HL-60/S4 treated with retinoic acid at 250 ng/mL for 4 days and 3 days (cell line): ENCODE data around the gene ITPRIP.

Source experiments
- in situ Hi-C: fragments of 300-500 bp; cut with MboI; formaldehyde crosslinking; loops from 2 replicates; pipeline ENCODE4 v1.7.0; 2022; ENCODE audit warnings: low sequenced_read_pairs

ITPRIP gene

GRCh38 chr10:104288355-104288754 lies 49.9 kb downstream of the ITPRIP start:
- in situ Hi-C loops, result no loop called here

- in situ Hi-C loops, result no loop called here
Measured at GRCh38 chr10:104286939-104287338, 51.3 kb downstream of the ITPRIP start.

- in situ Hi-C loops, result no loop called here
Measured at GRCh38 chr10:104284846-104285245, 53.4 kb downstream of the ITPRIP start.

- in situ Hi-C loops, result no loop called here
Measured at GRCh38 chr10:104281694-104282093, 56.6 kb downstream of the ITPRIP start.

- in situ Hi-C loops, result no loop called here
Measured at GRCh38 chr10:104279550-104280259, 58.6 kb downstream of the ITPRIP start.

GRCh38 chr10:104277785-104278184 lies 60.5 kb downstream of the ITPRIP start:
- in situ Hi-C loops, result no loop called here

GRCh38 chr10:104276192-104276591 lies 62.1 kb downstream of the ITPRIP start:
- in situ Hi-C loops, result no loop called here

- in situ Hi-C loops, result no loop called here
Measured at GRCh38 chr10:104274762-104275721, 63.2 kb downstream of the ITPRIP start.

GRCh38 chr10:104273899-104274575 lies 64.2 kb downstream of the ITPRIP start:
- in situ Hi-C loops, result no loop called here

GRCh38 chr10:104273286-104273685 lies 65.0 kb downstream of the ITPRIP start:
- in situ Hi-C loops, result no loop called here

- in situ Hi-C loops, result no loop called here
Measured at GRCh38 chr10:104268713-104269645, 69.3 kb downstream of the ITPRIP start, which contains the start of gene GSTO2. GSTO2 (plus strand) TSS chr10:104269184; CDS start chr10:104274916, 5,732 bp downstream.

GRCh38 chr10:104268405-104268712 lies 69.9 kb downstream of the ITPRIP start:
- in situ Hi-C loops, result no loop called here

GRCh38 chr10:104267721-104268404 lies 70.4 kb downstream of the ITPRIP start:
- in situ Hi-C loops, result no loop called here

GRCh38 chr10:104264783-104265182 lies 73.5 kb downstream of the ITPRIP start:
- in situ Hi-C loops, result no loop called here

- in situ Hi-C loops, result no loop called here
Measured at GRCh38 chr10:104262055-104262454, 76.2 kb downstream of the ITPRIP start.

GRCh38 chr10:104260775-104261115 lies 77.5 kb downstream of the ITPRIP start:
- in situ Hi-C loops, result no loop called here

- in situ Hi-C loops, result no loop called here
Measured at GRCh38 chr10:104259999-104260774, 78.1 kb downstream of the ITPRIP start.
